ENCODE data around the gene ZNF839.

ZNF839 gene

DNA sequence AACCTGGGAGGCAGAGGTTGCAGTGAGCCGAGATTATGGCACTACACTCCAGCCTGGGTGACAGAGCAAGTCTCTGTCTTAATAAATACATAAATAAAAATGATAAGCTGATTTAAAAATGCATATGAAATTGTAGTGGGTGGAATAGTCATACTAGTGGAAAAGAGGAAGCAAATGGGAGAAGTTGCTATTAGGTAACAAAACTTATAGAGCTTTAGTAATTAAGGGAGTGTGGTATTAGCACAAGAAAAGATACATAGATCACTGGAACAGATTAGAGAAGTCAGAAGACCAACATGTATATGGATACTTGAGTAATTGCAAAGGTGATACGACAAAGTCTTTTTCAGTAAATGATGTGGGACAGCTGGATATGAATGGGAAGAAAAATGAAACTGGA lies 69.7 kb downstream of the ZNF839 start:
- Histone ChIP-seq H3K9me3 (ENCODE audit: insufficient read depth, low read depth, low read length) (no peaks in the 10 kb centered on the region), H3K27me3 (ENCODE audit: insufficient read depth, low read length, poor library complexity, severe bottlenecking) (no peaks in the 10 kb centered on the region), H4K20me1 (ENCODE audit: insufficient read depth, low read length, poor library complexity, severe bottlenecking) (no peaks in the 10 kb centered on the region), H3K79me2 (ENCODE audit: insufficient read depth, low read length) (no peaks in the 10 kb centered on the region), H3K4me2 (ENCODE audit: low read depth, low read length, poor library complexity, severe bottlenecking) (no peak overlapping the region), H3K36me3 (ENCODE audit: insufficient read depth, low read length) (no peaks in the 10 kb centered on the region), H3K9ac (ENCODE audit: low read depth, low read length, poor library complexity, severe bottlenecking) (no peak overlapping the region), H2AFZ (ENCODE audit: low read length) (no peak overlapping the region), H3F3A (ENCODE audit: low read depth) (no peaks in the 10 kb centered on the region), H3K4me1 (ENCODE audit: insufficient read depth, low read length, poor library complexity, severe bottlenecking) (no peaks in the 10 kb centered on the region), H3K4me3 (ENCODE audit: low read length, poor library complexity, severe bottlenecking) (no peak overlapping the region), H3K9me2 (replicated peaks; ENCODE audit: low read depth, low read length) (no peaks in the 10 kb centered on the region)
- no peak for TF ChIP-seq EZH2phosphoT487 (IDR thresholded peaks at IDR 0.05; ENCODE audit: borderline replicate concordance)
- TF ChIP-seq, protein P1, sequence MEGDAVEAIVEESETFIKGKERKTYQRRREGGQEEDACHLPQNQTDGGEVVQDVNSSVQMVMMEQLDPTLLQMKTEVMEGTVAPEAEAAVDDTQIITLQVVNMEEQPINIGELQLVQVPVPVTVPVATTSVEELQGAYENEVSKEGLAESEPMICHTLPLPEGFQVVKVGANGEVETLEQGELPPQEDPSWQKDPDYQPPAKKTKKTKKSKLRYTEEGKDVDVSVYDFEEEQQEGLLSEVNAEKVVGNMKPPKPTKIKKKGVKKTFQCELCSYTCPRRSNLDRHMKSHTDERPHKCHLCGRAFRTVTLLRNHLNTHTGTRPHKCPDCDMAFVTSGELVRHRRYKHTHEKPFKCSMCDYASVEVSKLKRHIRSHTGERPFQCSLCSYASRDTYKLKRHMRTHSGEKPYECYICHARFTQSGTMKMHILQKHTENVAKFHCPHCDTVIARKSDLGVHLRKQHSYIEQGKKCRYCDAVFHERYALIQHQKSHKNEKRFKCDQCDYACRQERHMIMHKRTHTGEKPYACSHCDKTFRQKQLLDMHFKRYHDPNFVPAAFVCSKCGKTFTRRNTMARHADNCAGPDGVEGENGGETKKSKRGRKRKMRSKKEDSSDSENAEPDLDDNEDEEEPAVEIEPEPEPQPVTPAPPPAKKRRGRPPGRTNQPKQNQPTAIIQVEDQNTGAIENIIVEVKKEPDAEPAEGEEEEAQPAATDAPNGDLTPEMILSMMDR (conservative IDR thresholded peaks at IDR 0.05; ENCODE audit: low read length) = no peak

DNA sequence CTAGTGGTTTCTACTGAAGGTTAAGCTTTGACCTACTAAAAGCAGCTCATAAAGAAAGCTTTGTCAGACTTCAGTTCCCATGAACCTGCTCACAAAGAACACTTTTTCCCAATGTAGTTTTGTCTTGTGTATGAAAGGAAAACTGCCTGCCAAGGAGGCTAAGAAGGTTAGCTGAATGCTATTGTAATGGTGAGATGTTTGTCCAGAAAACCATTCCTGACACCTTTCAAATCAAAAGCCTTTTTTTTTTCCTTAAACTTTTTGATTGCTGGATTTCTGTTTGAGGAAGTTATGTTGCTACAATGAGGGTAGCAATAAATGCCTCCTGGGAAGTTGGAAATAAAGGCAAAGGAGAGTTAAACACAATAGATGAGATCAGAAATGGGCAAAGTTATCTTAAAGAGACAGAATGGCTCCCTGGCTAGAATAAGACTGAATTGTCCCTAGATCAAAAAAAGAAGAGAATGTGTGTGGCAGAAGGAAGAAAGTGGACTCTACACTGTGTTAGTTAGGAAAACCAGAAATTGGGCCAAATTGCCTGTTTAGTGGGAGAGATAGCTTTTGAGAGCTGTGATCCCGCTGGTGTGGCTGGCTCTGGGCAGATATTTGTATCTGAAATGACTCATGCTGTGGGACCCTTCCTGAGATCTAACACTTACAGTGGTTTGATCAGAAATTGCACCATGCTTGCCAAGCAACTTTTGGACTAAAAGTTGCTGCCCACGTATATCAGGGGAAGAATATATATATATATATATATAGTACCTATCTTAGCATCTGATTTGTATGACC lies 70.7 kb downstream of the ZNF839 start:
- Histone ChIP-seq H3K4me2 (ENCODE audit: low read depth, low read length, poor library complexity, severe bottlenecking) (no peak overlapping the region), H2AFZ (ENCODE audit: low read length) (no peak overlapping the region), H3K36me3 (ENCODE audit: insufficient read depth, low read length) (no peaks in the 10 kb centered on the region), H3K9ac (ENCODE audit: low read depth, low read length, poor library complexity, severe bottlenecking) (no peak overlapping the region), H3K79me2 (ENCODE audit: insufficient read depth, low read length) (no peaks in the 10 kb centered on the region), H3K9me3 (ENCODE audit: insufficient read depth, low read depth, low read length) (no peaks in the 10 kb centered on the region), H3K4me3 (ENCODE audit: low read length, poor library complexity, severe bottlenecking) (no peak overlapping the region), H3K4me1 (ENCODE audit: insufficient read depth, low read length, poor library complexity, severe bottlenecking) (no peaks in the 10 kb centered on the region), H3K27me3 (ENCODE audit: insufficient read depth, low read length, poor library complexity, severe bottlenecking) (no peaks in the 10 kb centered on the region), H4K20me1 (ENCODE audit: insufficient read depth, low read length, poor library complexity, severe bottlenecking) (no peaks in the 10 kb centered on the region), H3K9me2 (replicated peaks; ENCODE audit: low read depth, low read length) (no peaks in the 10 kb centered on the region), H3F3A (ENCODE audit: low read depth) (no peaks in the 10 kb centered on the region)
- TF ChIP-seq, protein P1 (conservative IDR thresholded peaks at IDR 0.05; ENCODE audit: low read length) = no peak
- no peak for TF ChIP-seq EZH2phosphoT487 (IDR thresholded peaks at IDR 0.05; ENCODE audit: borderline replicate concordance)

Measured in Loucy (cell line).